Measurements from ENCODE around the gene PIM1. TPM values are rescaled to one million over a fixed set of nuclear protein-coding genes. Genes with fewer than 3 reads are reported as not detected.

PIM1 gene
- total and polyA plus RNA-seq, 9 of the 15 experiments (the other 6 are each of a cell fraction or from before 2014, with no cell fraction given) = 19.0 to 789 (median 212) TPM

DNA sequence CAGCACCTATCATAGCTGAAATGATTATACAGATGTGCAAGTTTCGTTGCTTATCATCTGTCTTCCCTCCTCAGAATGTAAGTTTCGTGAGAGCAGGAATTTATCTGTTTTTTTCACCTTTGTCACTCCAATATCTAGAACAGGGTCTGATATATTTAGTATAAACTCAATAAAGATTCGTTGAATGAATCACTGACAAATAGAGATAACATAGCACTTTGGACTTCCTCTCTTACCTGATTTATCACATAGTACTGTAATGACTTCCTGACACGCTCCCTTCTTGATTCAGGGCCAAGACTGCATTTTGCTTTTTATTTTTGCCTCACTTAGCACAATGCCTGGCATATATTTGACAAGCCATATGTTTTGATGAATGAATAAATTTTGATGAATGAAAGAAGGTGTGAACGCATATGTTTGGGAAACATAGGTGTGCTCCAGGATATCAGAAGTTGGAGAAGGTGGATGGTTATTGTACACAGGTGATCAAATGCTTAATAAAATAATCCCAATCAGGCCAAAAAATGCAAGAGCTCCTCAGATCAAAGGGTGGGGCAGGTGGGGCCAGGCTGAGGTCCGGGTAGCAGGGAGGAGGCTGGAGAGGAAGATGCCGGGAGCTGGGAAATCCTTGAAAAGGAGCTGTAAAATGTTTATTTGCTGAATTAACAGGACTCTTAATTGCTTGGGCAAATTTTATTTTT is 33.0 kb downstream of the PIM1 start (continued):
- TF ChIP-seq CREB1 (IDR thresholded peaks at IDR 0.05) (no peak), CREB1 (CRISPR knock-in tag; IDR thresholded peaks at IDR 0.05) (no peak), FOSL1 (tag; conservative IDR thresholded peaks at IDR 0.05) (peak; percentile 63), GTF2E2 (tag; IDR thresholded peaks at IDR 0.05) (no peak), CREM (IDR thresholded peaks at IDR 0.05; ENCODE audit: low read depth) (peak; percentile 14; the same call in 1 of the 2 replicates), MCM3 (IDR thresholded peaks at IDR 0.05) (no peak), RBFOX2 (IDR thresholded peaks at IDR 0.05; ENCODE audit: low read depth, low read length) (no peak), SNIP1 (IDR thresholded peaks at IDR 0.05; ENCODE audit: low read depth) (no peak), TAF15 (IDR thresholded peaks at IDR 0.05; ENCODE audit: low read depth, low read length) (no peak), ZNF780A (CRISPR knock-in tag; IDR thresholded peaks at IDR 0.05) (no peak), RBM34 (IDR thresholded peaks at IDR 0.05; ENCODE audit: borderline replicate concordance, insufficient read depth, low read length) (no peak), HSF4 (CRISPR knock-in tag; IDR thresholded peaks at IDR 0.05; ENCODE audit: borderline replicate concordance) (no peak), TAL1 (IDR thresholded peaks at IDR 0.05) (peak; percentile 45; the same call in 1 of the 2 replicates), MEIS2 (IDR thresholded peaks at IDR 0.05; ENCODE audit: partially characterized antibody) (peak; percentile 88), BDP1 (IDR thresholded peaks at IDR 0.05; ENCODE audit: insufficient read depth, insufficient read length) (no peak), KDM1A (IDR thresholded peaks at IDR 0.05) (peak; percentile 96 to 97), JUND (IDR thresholded peaks at IDR 0.05; ENCODE audit: borderline replicate concordance, low read depth, low read length) (peak; percentile 30), JUND (tag; IDR thresholded peaks at IDR 0.05; ENCODE audit: borderline replicate concordance, low read depth, low read length) (peak; percentile 37; the same call in 1 of the 3 replicates), NFXL1 (CRISPR knock-in tag; IDR thresholded peaks at IDR 0.05) (no peak), ZNF668 (CRISPR knock-in tag; IDR thresholded peaks at IDR 0.05) (no peak), CSDE1 (IDR thresholded peaks at IDR 0.05) (peak in 1 of 2 experiments; percentile 57; a peak in 1 of 4 replicates), RNF2 (IDR thresholded peaks at IDR 0.05) (peak; percentile 66; the same call in 1 of the 2 replicates)
- TF ChIP-seq, protein P1, sequence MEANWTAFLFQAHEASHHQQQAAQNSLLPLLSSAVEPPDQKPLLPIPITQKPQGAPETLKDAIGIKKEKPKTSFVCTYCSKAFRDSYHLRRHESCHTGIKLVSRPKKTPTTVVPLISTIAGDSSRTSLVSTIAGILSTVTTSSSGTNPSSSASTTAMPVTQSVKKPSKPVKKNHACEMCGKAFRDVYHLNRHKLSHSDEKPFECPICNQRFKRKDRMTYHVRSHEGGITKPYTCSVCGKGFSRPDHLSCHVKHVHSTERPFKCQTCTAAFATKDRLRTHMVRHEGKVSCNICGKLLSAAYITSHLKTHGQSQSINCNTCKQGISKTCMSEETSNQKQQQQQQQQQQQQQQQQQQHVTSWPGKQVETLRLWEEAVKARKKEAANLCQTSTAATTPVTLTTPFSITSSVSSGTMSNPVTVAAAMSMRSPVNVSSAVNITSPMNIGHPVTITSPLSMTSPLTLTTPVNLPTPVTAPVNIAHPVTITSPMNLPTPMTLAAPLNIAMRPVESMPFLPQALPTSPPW (CRISPR knock-in tag; IDR thresholded peaks at IDR 0.05) = peak; percentile 31; the same call in 1 of the 2 replicates
- TF ChIP-seq, protein P2, sequence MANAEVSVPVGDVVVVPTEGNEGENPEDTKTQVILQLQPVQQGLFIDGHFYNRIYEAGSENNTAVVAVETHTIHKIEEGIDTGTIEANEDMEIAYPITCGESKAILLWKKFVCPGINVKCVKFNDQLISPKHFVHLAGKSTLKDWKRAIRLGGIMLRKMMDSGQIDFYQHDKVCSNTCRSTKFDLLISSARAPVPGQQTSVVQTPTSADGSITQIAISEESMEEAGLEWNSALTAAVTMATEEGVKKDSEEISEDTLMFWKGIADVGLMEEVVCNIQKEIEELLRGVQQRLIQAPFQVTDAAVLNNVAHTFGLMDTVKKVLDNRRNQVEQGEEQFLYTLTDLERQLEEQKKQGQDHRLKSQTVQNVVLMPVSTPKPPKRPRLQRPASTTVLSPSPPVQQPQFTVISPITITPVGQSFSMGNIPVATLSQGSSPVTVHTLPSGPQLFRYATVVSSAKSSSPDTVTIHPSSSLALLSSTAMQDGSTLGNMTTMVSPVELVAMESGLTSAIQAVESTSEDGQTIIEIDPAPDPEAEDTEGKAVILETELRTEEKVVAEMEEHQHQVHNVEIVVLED (CRISPR knock-in tag; IDR thresholded peaks at IDR 0.05) = no peak
- TF ChIP-seq, protein P3, sequence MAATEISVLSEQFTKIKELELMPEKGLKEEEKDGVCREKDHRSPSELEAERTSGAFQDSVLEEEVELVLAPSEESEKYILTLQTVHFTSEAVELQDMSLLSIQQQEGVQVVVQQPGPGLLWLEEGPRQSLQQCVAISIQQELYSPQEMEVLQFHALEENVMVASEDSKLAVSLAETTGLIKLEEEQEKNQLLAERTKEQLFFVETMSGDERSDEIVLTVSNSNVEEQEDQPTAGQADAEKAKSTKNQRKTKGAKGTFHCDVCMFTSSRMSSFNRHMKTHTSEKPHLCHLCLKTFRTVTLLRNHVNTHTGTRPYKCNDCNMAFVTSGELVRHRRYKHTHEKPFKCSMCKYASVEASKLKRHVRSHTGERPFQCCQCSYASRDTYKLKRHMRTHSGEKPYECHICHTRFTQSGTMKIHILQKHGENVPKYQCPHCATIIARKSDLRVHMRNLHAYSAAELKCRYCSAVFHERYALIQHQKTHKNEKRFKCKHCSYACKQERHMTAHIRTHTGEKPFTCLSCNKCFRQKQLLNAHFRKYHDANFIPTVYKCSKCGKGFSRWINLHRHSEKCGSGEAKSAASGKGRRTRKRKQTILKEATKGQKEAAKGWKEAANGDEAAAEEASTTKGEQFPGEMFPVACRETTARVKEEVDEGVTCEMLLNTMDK (IDR thresholded peaks at IDR 0.05; ENCODE audit: borderline replicate concordance, insufficient read depth, low read depth, low read length, poor library complexity, severe bottlenecking) = no peak
